GM21367 (cell line): ENCODE measurements around the gene SERGEF.

Experiments
- ATAC-seq: cut with Tn5 transposase; IDR thresholded peaks from one replicate; pipeline ENCODE4 v1.9.1; 2021; ENCODE audit not compliant: unreplicated experiment

SERGEF gene

DNA sequence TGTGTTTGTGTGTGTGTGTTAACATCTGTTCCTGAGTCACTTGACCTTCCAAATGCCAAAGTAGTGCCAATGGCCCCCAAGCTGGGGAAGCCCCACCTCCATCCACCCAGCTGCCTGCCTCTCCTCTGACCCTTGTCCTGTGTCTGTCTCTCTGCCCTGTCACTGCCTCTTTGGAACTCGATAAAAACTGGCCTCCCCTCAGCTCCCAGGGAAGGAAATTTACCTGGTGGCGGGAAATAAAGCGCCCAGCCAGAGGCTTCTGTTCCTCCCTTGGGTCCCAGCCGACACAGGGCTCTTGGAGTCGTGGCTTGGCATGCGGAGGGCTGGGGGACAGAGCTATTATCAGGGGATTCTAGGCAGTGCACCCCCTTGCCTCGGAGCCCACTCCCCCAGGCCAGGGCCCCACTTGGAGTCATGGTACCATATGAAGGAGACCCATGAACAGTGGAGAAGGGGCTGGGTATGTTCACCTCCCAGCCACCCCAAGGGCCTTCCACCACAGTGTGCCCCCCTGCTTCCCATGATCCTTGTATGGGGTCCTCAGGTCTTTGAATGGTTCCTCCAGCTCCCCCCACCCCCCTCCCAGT is 272.1 kb downstream of the SERGEF start:
- no peak for ATAC-seq

DNA sequence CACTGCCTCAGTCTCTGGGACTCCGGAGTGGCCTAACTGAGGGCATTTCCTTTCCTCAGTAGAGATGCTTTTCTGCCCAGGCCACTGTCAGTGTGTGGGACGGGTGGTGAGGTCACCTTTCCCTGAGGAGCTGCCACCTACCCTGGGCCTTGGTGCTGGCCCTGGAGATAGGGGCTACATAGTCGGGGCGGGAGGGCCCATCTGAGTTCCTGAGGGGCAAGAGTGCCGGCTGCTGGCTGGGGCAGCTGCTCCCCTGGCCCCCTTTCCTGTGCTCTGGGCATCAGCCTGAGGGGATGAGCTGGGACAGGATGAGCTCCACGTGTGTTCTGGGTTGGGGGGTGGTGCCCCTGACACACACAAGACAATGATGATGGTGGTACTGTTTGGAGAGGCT is 272.9 kb downstream of the SERGEF start:
- no peak for ATAC-seq

DNA sequence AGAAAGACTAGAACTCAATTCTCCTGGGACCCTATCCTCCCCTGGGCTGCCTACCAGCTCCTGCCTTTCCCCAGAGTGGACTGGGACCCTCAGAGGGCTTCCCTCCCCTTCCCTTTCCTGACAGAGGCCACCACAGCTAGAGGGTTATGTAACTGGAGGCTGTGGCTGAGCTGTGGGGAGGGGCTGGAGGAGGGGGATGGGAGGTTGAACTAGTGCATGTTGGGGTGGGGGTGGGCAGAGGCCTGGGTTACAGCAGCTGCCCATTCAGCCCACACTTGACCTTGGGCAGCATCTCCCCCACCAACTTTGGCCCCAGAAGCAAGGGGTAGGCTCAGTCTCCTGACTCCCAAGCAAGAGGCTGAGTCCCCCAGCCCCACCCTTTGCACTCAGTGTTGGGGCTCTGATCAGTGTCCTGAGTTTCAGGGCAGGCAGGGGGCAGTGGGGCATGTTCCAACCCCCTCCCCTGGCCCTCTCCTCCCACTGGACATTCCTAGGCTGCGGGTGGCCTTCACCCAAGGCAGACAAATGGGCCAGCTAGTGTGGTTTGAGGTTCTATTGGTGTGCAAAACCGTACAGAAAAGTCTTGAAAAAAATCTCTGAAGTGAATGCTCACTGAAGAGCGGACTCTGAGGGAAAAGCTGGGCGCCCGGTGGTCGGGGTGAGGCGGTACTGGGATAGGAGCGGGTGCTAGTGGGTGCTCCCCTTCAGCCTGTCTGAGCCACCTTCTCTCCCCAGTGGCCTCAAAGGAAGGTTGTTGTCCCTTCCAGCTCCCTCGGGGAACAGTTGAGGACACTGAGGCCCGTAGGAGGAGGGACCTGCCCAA is 274.5 kb downstream of the SERGEF start:
- ATAC-seq: no peak
